EH (cell line): ENCODE measurements around the gene MAP4.
"Not testable (repeated sequence)": the region's sequence is repeated elsewhere in the genome, so short reads cannot be mapped to it uniquely, and the experiment has no call there.

Experiments used
- DNase-seq: peaks from one replicate; pipeline ENCODE4 v3.0.0-alpha.2; 2015; ENCODE audit warnings: low read depth

The MAP4 gene

GRCh38 chr3:47892286-47893040 is 123.8 kb downstream of the MAP4 start:
- no peak for DNase-seq

GRCh38 chr3:47891613-47892005 is 124.6 kb downstream of the MAP4 start:
- no peak for DNase-seq

GRCh38 chr3:47890828-47891612 is 125.2 kb downstream of the MAP4 start:
- no peak for DNase-seq

DNA sequence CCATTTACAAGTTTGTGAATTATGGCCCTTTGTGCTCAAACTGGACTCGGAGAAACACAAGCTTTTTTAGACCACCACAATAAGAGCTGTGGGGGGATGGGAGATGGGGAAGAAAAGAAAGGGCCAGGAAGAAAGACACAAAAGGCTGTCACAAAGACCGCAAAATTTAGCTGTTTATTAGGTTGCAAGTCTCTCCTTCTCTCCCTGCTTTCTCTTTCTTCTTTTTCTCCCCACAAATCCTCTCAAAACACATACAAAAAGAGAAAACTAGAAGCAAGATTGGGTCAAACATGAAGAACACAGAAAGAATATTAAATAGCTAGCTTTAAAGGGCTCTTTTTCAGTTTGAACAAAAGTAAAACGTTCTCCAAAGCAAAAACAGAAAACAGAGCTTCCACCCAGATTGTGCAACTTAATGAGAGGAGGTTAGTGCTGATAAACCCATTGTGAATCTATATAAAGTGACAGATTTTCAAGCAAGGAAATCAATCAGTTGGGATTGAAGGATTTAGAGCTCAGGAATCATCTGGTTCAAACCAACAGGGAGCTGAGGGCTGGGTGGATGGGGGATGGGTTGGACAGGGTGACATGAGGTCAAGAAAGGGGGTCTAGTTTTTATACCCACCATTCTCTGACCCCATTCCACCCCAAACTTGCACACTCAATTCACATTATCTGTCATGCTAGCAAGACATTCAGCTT is 125.9 kb downstream of the MAP4 start:
- no peak for DNase-seq

GRCh38 chr3:47888986-47889757 is 127.0 kb downstream of the MAP4 start:
- no peak for DNase-seq

- not testable (repeated sequence) for DNase-seq
Measured at GRCh38 chr3:47887991-47888390, 128.2 kb downstream of the MAP4 start.

DNA sequence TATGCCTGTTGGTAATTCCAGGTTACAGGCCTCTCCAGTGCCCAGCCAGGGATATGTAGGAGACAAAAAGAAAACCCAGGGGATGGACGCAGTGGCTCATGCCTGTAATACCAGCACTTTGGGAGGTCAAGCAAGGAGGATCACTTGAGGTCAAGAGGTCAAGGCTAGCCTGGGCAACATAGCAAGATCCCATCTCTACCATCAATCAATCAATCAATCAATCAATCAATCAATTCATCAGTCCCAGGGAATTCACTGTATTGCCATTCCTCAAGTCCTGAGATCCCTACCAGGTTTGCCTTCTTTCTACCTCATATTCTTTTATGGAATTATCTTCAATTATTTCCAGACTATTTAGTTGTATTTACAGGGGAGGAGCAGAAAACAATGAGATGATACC is 131.0 kb downstream of the MAP4 start:
- no peak for DNase-seq

DNA sequence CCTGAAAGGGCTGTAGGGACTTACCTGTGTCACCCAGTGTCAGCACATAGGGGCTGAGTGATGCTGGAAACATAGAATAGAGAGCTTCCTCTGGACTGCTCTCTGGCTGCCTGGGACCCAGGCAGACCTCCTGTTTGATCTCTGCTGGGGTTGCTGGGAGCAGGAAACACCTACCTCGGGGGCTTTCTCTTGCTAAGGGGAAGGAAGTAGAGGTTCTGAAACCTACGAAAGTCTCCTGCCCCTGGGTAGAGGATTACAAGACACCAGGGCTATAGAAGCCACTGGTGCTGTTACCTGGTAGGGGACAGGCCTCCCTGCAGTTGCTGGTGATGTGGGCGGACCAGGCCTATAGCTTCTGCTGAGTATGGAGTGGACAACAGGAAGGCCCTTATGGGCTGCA is 131.6 kb downstream of the MAP4 start:
- DNase-seq, result no peak

- DNase-seq, result no peak
Measured at GRCh38 chr3:47882338-47882737, 133.9 kb downstream of the MAP4 start.

DNA sequence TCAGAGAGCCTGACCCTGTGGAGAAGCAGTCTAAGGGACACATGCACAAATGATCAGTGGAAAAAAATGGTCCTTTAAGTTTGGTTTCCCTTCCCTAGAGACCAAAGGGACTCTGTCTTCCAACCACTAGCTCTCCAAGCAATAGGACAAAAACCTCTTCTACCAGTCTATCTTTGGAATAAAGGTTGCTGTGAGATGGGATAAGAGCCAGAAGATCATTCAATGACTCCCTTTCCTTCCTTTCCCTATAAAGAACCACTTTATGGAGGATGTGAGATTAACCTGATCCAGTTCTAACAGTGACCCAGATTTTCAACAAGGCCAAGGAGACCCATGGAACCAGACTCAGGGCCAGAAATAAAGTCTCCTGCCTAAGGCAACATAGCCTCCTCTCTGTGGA is 138.5 kb downstream of the MAP4 start:
- DNase-seq, result no peak

DNA sequence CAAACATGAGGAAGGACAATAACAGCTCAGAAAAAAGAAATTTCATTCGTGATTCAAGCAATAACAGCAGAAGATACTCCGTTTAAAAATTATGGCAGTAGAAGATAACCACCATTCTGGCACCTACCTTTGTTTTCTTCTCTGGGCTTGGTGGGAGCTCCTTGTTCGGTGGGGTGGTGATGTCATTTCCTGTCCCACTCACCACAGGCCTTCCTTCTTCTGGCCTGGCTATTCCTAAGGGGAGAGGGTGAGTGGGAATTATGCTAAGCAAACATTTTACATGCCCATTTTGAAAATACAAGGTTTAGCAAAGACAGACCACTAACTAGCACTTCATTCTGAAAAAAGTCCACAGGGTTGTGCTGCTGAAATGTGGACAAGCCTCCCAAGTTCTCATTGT is 138.9 kb downstream of the MAP4 start:
- peak; percentile 45 for DNase-seq

GRCh38 chr3:47874913-47875312 is 141.3 kb downstream of the MAP4 start:
- no peak for DNase-seq

DNA sequence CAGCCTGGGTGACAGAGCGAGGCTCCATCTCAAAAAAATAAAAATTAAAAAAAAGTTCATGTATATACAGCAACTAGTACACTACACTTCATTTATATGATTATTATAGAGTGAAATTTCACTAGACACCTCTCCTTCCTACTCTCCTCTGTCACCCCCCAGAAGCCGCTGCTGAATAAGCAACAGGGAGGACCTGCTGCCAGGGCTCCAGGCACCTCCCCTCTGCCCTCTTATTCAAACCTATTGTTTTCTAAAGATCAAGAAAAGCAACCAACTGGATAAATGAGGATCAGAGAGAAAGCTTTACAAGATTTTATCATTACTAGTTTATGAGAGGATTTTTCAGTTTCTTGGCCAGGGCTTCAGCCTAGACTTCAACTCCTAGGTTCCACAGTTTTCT is 141.8 kb downstream of the MAP4 start:
- DNase-seq, result no peak

DNA sequence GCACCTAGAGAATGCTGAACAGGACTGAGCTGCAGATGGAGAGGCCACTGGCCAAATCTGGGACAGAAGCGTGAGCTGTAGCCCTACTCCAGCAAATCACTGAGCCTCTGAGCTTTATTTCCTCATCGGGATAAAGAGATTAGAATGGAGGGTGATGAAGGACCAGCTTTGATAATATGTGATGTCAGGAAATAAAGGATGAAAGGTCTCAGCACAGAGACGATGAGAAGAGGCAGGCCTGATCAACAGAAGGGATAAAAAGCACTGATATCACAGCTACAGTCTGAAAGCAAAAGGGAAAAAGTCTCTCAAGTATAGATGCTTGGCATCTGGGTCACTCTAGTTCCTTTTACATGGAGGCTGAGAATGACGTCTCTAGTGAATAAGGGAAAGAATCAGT is 143.3 kb downstream of the MAP4 start:
- DNase-seq, result no peak

- DNase-seq, result no peak
Measured at GRCh38 chr3:47871389-47871788, 144.8 kb downstream of the MAP4 start.

DNA sequence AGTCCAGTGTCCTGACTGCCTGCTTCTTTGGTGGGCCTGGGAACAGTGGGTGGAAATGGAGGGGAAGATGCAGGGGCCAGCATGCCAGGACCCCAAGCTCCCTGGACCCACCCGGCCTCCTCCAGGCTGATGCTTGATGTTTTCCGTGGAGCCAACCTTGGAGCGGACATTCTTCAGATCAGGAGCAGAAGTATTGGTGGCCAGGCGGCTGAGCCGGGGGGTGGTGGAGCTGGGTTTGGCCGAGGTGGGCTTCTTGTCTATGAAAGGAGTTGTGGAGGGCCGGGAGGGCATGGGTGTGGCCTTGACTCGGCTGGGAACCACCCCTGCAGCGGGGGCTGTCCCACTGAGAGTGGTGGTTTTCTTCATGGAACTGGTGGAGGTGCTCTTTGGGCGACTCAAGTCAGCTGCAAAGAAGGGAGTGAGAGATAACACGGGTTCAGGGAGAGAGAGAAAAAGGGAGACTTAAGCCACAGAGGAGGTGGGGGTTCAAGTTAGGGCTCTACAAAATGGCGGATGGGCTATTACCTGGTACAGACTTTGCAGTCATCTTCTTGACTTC is 145.4 kb downstream of the MAP4 start:
- DNase-seq, result no peak

DNA sequence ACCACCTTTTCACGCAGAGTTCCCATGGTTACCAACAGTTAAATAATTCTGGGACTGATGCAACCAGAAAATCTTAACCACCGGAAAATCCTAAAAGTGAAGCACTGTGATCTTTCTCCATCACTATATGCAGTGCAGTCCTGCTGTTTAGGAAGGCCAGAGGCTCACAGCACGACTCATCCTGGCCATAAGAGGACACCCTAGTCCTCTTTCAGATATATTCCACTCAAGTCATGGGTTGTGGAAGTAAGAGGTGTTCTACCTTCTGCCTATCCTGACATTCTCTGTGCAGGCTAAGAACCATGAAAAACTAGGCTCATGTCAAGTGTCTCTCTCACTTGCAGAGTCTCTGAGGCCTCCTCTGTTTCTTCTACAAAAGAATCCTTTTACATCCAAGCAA is 146.1 kb downstream of the MAP4 start:
- DNase-seq, result no peak

DNA sequence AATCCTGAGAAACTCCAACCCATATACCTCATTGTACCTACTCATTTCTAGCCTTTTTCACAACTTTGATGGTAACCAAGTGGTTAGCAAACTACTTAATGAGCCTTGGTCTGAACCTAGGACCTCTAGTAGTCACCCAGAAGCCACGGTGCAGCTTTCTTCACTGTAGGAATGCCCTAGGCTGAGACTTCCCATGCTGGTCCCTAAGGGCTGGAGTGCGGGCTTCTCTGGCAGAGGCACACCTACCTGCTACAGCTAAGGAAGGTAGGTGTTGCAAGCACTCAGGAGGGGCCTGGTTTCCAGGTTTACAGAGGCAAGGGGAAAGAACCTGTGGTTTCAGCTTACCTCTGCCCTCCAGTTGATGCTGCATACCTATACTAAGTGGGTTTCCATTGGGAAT is 147.9 kb downstream of the MAP4 start:
- DNase-seq, result no peak

GRCh38 chr3:47867451-47868044 is 148.7 kb downstream of the MAP4 start:
- DNase-seq, result no peak

GRCh38 chr3:47865192-47865591 is 151.0 kb downstream of the MAP4 start:
- peak; percentile 28 for DNase-seq

DNA sequence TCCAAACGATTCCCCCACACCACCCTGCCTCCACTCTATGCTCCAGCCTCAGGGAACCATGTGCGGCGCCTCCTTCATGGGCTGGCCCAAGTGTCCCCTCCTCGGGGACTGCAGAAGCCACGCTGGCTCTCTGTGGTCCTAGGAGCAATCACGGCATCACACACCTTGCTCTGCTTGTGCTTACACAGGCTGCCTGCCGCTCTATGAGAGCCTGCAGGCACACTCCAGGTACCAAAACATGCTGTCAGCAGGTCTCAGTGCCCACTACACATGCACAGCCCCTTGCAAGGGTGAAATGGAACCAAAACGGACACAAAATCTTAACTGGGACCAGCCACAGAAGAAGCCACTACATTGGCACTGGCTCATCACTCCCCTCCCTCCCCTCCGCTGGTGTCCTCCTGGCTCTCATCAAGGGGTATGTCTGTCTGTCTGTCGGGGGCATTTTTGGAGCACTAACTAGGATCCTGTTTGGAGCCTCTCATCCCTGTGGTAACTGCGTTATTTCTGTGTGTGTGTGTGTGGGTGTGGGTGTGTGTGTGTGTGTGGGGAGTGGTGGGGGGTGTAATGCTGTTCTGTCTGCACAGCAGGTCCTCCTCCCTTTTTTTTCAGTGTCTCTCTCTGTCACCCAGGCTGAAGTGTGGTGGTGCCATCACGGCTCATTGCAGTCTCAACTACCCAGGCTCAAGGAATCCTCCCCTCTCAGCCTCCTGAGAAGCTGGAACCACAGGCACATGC is 152.7 kb downstream of the MAP4 start:
- DNase-seq, result no peak
